ENCODE results near the gene CEP128. TPM values are rescaled to one million over a fixed set of nuclear protein-coding genes. Genes with fewer than 3 reads are reported as not detected.

The CEP128 gene
- total RNA-seq, 2 experiments from 2014 or later, result 71.9 to 137 TPM

GRCh38 chr14:80491650-80492049, 449.9 kb downstream of the CEP128 start:
- intact Hi-C loops (cut with micrococcal nuclease; ENCODE audit: unreplicated experiment), result no loop called here
- no peak overlapping the region for H3K27ac ChIP-seq (ENCODE audit: low read depth, low read length, poor library complexity, severe bottlenecking)
- ChIA-PET POLR2A (interaction anchor here (0.6 to 1.2 kb wide), 4 partner anchors 10 to 634 kb away, joined by 3 read pairs; no protein-coding TSS in a partner anchor), CTCF (ENCODE audit: unreplicated experiment) (no interaction called here)
- no peaks in the 10 kb centered on the region for H3K79me2 ChIP-seq (ENCODE audit: insufficient read depth, low read depth, low read length)
- H3K4me3 ChIP-seq (ENCODE audit: low read depth, low read length, poor library complexity, severe bottlenecking), result no peak overlapping the region
- no peaks in the 10 kb centered on the region for H3K9me2 ChIP-seq (ENCODE audit: insufficient read depth, low read length)
- H3K4me2 ChIP-seq (ENCODE audit: low read length), result no peak overlapping the region
- no TSS peak for BruUV-seq (replicated peaks)
- TF ChIP-seq EZH2phosphoT487 (IDR thresholded peaks at IDR 0.05; ENCODE audit: borderline replicate concordance, low read depth, low read length), result no peak
- TF ChIP-seq CTCF (conservative IDR thresholded peaks at IDR 0.05; ENCODE audit: low read length), result no peak
- no peaks in the 10 kb centered on the region for H3K4me1 ChIP-seq (ENCODE audit: insufficient read depth, low read length, poor library complexity, severe bottlenecking)
- H4K20me1 ChIP-seq (ENCODE audit: insufficient read depth, low read length), result no peaks in the 10 kb centered on the region
- H3K36me3 ChIP-seq (ENCODE audit: insufficient read depth, low read length), result no peaks in the 10 kb centered on the region
- no peak for DNase-seq (ENCODE audit: low spot score)
- no peaks in the 10 kb centered on the region for H3K9me3 ChIP-seq (ENCODE audit: low read length)
- no peak overlapping the region for H2AFZ ChIP-seq (ENCODE audit: low read length)

- ChIA-PET CTCF (ENCODE audit: unreplicated experiment) (no interaction called here), POLR2A (interaction anchor here (1.2 kb wide), 1 partner anchor 9 kb away, joined by 3 read pairs; no protein-coding TSS in a partner anchor)
- Histone ChIP-seq H3K4me1 (ENCODE audit: insufficient read depth, low read length, poor library complexity, severe bottlenecking) (no peaks in the 10 kb centered on the region), H3K36me3 (ENCODE audit: insufficient read depth, low read length) (no peaks in the 10 kb centered on the region), H4K20me1 (ENCODE audit: insufficient read depth, low read length) (no peaks in the 10 kb centered on the region), H3K9me3 (ENCODE audit: low read length) (no peaks in the 10 kb centered on the region), H3K4me2 (ENCODE audit: low read length) (no peak overlapping the region), H3K9me2 (ENCODE audit: insufficient read depth, low read length) (no peaks in the 10 kb centered on the region), H2AFZ (ENCODE audit: low read length) (no peak overlapping the region), H3K79me2 (ENCODE audit: insufficient read depth, low read depth, low read length) (no peaks in the 10 kb centered on the region), H3K4me3 (ENCODE audit: low read depth, low read length, poor library complexity, severe bottlenecking) (no peak overlapping the region), H3K27ac (ENCODE audit: low read depth, low read length, poor library complexity, severe bottlenecking) (no peak overlapping the region)
- TF ChIP-seq CTCF (conservative IDR thresholded peaks at IDR 0.05; ENCODE audit: low read length), result no peak
- no peak for TF ChIP-seq EZH2phosphoT487 (IDR thresholded peaks at IDR 0.05; ENCODE audit: borderline replicate concordance, low read depth, low read length)
- BruUV-seq (replicated peaks), result no TSS peak
- DNase-seq (ENCODE audit: low spot score), result peak; percentile 16
- intact Hi-C loops (cut with micrococcal nuclease; ENCODE audit: unreplicated experiment), result no loop called here
Measured at GRCh38 chr14:80491131-80491530, 450.4 kb downstream of the CEP128 start.

GRCh38 chr14:80489513-80489912, 452.0 kb downstream of the CEP128 start:
- H2AFZ ChIP-seq (ENCODE audit: low read length), result no peak overlapping the region
- POLR2A ChIA-PET, result interaction anchor here (0.7 kb wide), 1 partner anchor 29 kb away, joined by 3 read pairs; no protein-coding TSS in a partner anchor
- intact Hi-C loops (cut with micrococcal nuclease; ENCODE audit: unreplicated experiment), result no loop called here

More at GRCh38 chr14:80489513-80489912, 452.0 kb downstream of the CEP128 start:
- Histone ChIP-seq H3K36me3 (ENCODE audit: insufficient read depth, low read length) (no peaks in the 10 kb centered on the region), H3K27ac (ENCODE audit: low read depth, low read length, poor library complexity, severe bottlenecking) (no peak overlapping the region), H3K9me2 (ENCODE audit: insufficient read depth, low read length) (no peaks in the 10 kb centered on the region), H3K4me3 (ENCODE audit: low read depth, low read length, poor library complexity, severe bottlenecking) (no peak overlapping the region), H3K9me3 (ENCODE audit: low read length) (no peaks in the 10 kb centered on the region), H3K79me2 (ENCODE audit: insufficient read depth, low read depth, low read length) (no peaks in the 10 kb centered on the region), H3K4me1 (ENCODE audit: insufficient read depth, low read length, poor library complexity, severe bottlenecking) (no peaks in the 10 kb centered on the region), H3K4me2 (ENCODE audit: low read length) (no peak overlapping the region), H4K20me1 (ENCODE audit: insufficient read depth, low read length) (no peaks in the 10 kb centered on the region)
- no peak for DNase-seq (ENCODE audit: low spot score)
- CTCF ChIA-PET (ENCODE audit: unreplicated experiment), result no interaction called here
- TF ChIP-seq EZH2phosphoT487 (IDR thresholded peaks at IDR 0.05; ENCODE audit: borderline replicate concordance, low read depth, low read length), result no peak
- no peak for TF ChIP-seq CTCF (conservative IDR thresholded peaks at IDR 0.05; ENCODE audit: low read length)
- no TSS peak for BruUV-seq (replicated peaks)

Measured in OCI-LY7 (cell line).